Right lobe of liver (tissue), 6 donors: ENCODE data around the gene PPARA. TPM values are rescaled to one million over a fixed set of nuclear protein-coding genes. Genes with fewer than 3 reads are reported as not detected.
A peak's percentile ranks its signal among the peaks of the same experiment; 100 is the strongest.

Experiments used
- ATAC-seq, 4 donors: fragments of 200-7000 bp; cut with Tn5 transposase; one replicate each; pipeline ENCODE4 v1.9.1; 2020; ENCODE audit warnings: mild to moderate bottlenecking in 4 of 4, moderate library complexity in 4 of 4
- DNase-seq, 3 donors: peaks; one replicate each; pipeline ENCODE4 v3.0.0-alpha.2; 2020
- H3K27ac ChIP-seq, 3 donors: fragments of 200-600 bp; one replicate each; pipeline ENCODE4 v1.8.0; 2022
- H3K27me3 ChIP-seq, 2 donors: fragments of 200-600 bp; one replicate each; pipeline ENCODE4 v1.8.0; 2022
- H3K36me3 ChIP-seq, 4 donors: fragments of 200-600 bp; sonication (generic) in 1 of 4; one replicate each; pipeline versions ENCODE4 v1.5.1 to v1.8.0; 2017 to 2022; ENCODE audit warnings: control low read depth in 1 of 4
- H3K4me1 ChIP-seq, 4 donors: fragments of 200-600 bp; sonication (generic) in 1 of 4; one replicate each; pipeline versions ENCODE4 v1.5.1 to v1.8.0; 2017 to 2022; ENCODE audit warnings: control low read depth in 1 of 4
- H3K4me3 ChIP-seq, 3 donors: fragments of 200-600 bp; one replicate each; pipeline ENCODE4 v1.8.0; 2022
- H3K9me3 ChIP-seq, 4 donors: fragments of 200-600 bp; sonication (generic) in 1 of 4; one replicate each; pipeline versions ENCODE4 v1.5.1 to v1.8.0; 2017 to 2022; ENCODE audit warnings: control low read depth in 1 of 4
- CTCF ChIP-seq, 4 donors: fragments of 200-600 bp in 3 of 4; fragments of 450-650 bp in 1 of 4; IDR thresholded peaks; one replicate each; pipeline versions ENCODE4 v1.5.1 to v1.8.0; 2016 to 2022; ENCODE audit warnings: antibody characterized with exemption in 4 of 4, mild to moderate bottlenecking in 2 of 4
- POLR2A ChIP-seq: fragments of 450-650 bp; IDR thresholded peaks from one replicate; pipeline ENCODE4 v1.6.1; 2017; ENCODE audit warnings: antibody characterized with exemption, mild to moderate bottlenecking
- WGBS: methylation state at CpG from one replicate; pipeline ENCODE4 v1.1.6; 2018; ENCODE audit warnings: low coverage, low lambda C conversion rate; ENCODE audit not compliant: insufficient coverage; ENCODE audit errors: missing lambda C conversion rate; 5-methylcytosine and 5-hydroxymethylcytosine counted together
- intact Hi-C, 2 donors: fragments of 100-400 bp; cut with DNase I; formaldehyde crosslinking; loops; one replicate each; pipeline versions ENCODE4 v1.11.2 to v1.14.1; 2022
- total RNA-seq, 6 experiments: library from RNA; depleted of rRNA in 2 of 6; stranded (reverse); fragments of >200 nt in 2 of 6; fragmentation: NEBNext Ultra II Directional in 3 of 6; extraction: Animal tissue kit (Norgen Biotek cat#: 25700) in 3 of 6; gene quantifications; one replicate each; pipeline versions ENCODE4 v1.1.0 to v1.2.4, GENCODE V29; 2016 to 2023
- donor health status: DM: no; HTN: yes; CAD: no.
- donor health status: DM: no; HTN: no; CAD: no.
- donor health status: DM: no; HTN: no; CAD: no.
- donor health status: DM: no; HTN: yes; CAD: no.
- donor health status: DM: no; HTN: yes; CAD: no.

Gene PPARA
- total RNA-seq, 6 experiments from 2014 or later = 64.4 to 152 (median 95.1) TPM

- 29% methylated on average over 7 of the region's 7 CpGs for WGBS
- H3K27ac ChIP-seq = peak overlapping the region in 1 of 3 donors; percentile 70
- DNase-seq (peak in 2 of 3 donors; percentile 72 to 81), ATAC-seq (peak; percentile 54 to 77 (median 76))
- no peaks in the 10 kb centered on the region for H3K27me3 ChIP-seq
- H3K36me3 ChIP-seq = peaks cover 0 to 34% (median 19%) of the 10 kb centered on the region in 4 donors
- no peak overlapping the region for H3K4me3 ChIP-seq
- peaks cover 0 to 37% (median 5%) of the 10 kb centered on the region in 4 donors for H3K4me1 ChIP-seq
- intact Hi-C loops = no loop called here
- TF ChIP-seq CTCF (IDR thresholded peaks at IDR 0.05) = no peak
- no peak for TF ChIP-seq POLR2A
- H3K9me3 ChIP-seq = no peaks in the 10 kb centered on the region
These were observed 90.6 kb downstream of the PPARA start for GRCh38 chr22:46240907-46241306.

DNA sequence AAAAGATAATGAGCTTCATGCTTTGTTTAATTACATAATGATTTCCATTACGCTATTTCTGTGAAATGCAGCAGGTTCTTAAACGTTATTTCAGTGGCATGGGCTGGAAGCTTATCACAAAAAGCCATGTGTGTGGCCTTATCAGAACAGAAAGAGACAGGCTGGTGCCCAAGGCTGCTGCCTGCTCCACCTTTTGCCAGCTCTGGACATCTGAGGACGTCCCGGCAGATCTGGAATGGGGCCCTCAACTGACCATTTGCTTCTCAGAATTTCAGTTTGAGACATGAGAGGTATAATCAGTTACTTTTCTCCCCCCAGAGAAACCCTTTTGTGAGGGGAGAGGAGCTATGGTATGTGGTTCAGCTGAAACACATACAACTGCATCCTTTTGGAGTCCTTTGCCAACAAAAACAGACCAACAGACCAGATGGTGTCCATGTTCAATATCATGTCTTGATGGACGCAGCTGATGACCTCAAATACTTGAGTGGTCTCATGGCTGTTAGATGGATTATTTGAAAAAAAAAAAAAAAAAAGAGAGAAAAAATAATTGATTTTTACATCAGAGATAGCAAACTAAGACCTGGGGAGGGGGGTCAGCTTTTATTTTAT, 91.2 kb downstream of the PPARA start:
- intact Hi-C loops = no loop called here
- H3K36me3 ChIP-seq = peaks cover 0 to 28% (median 16%) of the 10 kb centered on the region in 4 donors
- DNase-seq = no peak
- WGBS = 59% methylated on average over 5 of the region's 5 CpGs
- H3K4me3 ChIP-seq = no peak overlapping the region
- no peaks in the 10 kb centered on the region for H3K9me3 ChIP-seq
- ATAC-seq = no peak
- H3K27ac ChIP-seq = peak overlapping the region in 1 of 3 donors; percentile 70
- TF ChIP-seq POLR2A (no peak), CTCF (IDR thresholded peaks at IDR 0.05) (no peak)
- H3K4me1 ChIP-seq = peaks cover 0 to 37% (median 5%) of the 10 kb centered on the region in 4 donors
- H3K27me3 ChIP-seq = no peaks in the 10 kb centered on the region

- DNase-seq = no peak
- WGBS = 81% methylated on average over 4 of the region's 10 CpGs
- peaks cover 0 to 22% (median 13%) of the 10 kb centered on the region in 4 donors for H3K36me3 ChIP-seq
These were observed 91.8 kb downstream of the PPARA start for GRCh38 chr22:46242076-46242475.

GRCh38 chr22:46244771-46245170, 94.4 kb downstream of the PPARA start:
- H3K4me1 ChIP-seq = peaks cover 0 to 43% (median 7%) of the 10 kb centered on the region in 4 donors
- WGBS = 60% methylated on average over 1 of the region's 9 CpGs
- DNase-seq = no peak
- intact Hi-C loops = no loop called here
- no peaks in the 10 kb centered on the region for H3K36me3 ChIP-seq
- no peaks in the 10 kb centered on the region for H3K27me3 ChIP-seq
- ATAC-seq = peak in 2 of 4 donors; percentile 3 to 7
- H3K4me3 ChIP-seq = no peak overlapping the region
- TF ChIP-seq CTCF (IDR thresholded peaks at IDR 0.05) = no peak
- TF ChIP-seq POLR2A = peak; percentile 6
- H3K9me3 ChIP-seq = no peaks in the 10 kb centered on the region
- peak overlapping the region in 1 of 3 donors; percentile 29 for H3K27ac ChIP-seq

More at GRCh38 chr22:46242076-46242475, 91.8 kb downstream of the PPARA start:
- TF ChIP-seq CTCF (IDR thresholded peaks at IDR 0.05) (no peak), POLR2A (no peak)
- Histone ChIP-seq H3K9me3 (no peaks in the 10 kb centered on the region), H3K27ac (no peak overlapping the region), H3K27me3 (no peaks in the 10 kb centered on the region), H3K4me3 (no peak overlapping the region), H3K4me1 (peaks cover 0 to 37% (median 5%) of the 10 kb centered on the region in 4 donors)
- intact Hi-C loops = no loop called here
- ATAC-seq = no peak
